Sigmoid colon (tissue), 4 donors: Measurements from ENCODE around the gene OR51B6.

Experiments used
- EP300 ChIP-seq, 4 donors: sonication (generic); formaldehyde crosslinking; IDR thresholded peaks; one replicate each; pipeline ENCODE4 v1.6.1; 2017; ENCODE audit warnings: antibody characterized with exemption in 4 of 4
- POLR2A ChIP-seq, 2 donors: fragments of 450-650 bp; IDR thresholded peaks; one replicate each; pipeline ENCODE4 v1.6.1; 2016; ENCODE audit warnings: antibody characterized with exemption in 2 of 2, mild to moderate bottlenecking in 2 of 2, moderate library complexity in 2 of 2
- POLR2AphosphoS5 ChIP-seq, 4 donors: sonication (generic); formaldehyde crosslinking; IDR thresholded peaks; one replicate each; pipeline ENCODE4 v1.6.1; 2017; ENCODE audit warnings: antibody characterized with exemption in 4 of 4
- TF ChIP-seq, protein P1 (sequence below), 4 experiments: fragments of 450-650 bp in 3 of 4; fragments of 200-600 bp in 1 of 4; IDR thresholded peaks; one replicate each; pipeline ENCODE4 v1.5.1; 2016 to 2019; ENCODE audit warnings: antibody characterized with exemption in 4 of 4, mild to moderate bottlenecking in 3 of 4, moderate library complexity in 2 of 4

DNA sequence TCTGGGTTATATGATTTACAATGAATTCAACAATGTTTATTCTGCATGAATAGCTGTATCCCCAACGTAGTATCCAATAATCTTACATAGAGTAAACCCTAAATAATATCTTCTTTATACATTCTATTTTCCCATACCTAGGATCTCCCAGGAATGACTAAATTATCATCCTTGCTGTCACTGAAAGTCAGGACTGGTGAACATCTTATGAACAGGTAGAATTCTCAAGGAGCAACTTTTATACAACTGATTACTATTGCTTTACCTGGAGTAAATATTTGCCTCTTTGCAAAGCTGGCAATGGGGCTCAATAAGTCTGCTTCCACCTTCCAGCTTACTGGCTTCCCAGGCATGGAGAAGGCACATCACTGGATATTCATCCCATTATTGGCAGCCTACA, at the start of gene OR51B6:
- TF ChIP-seq POLR2AphosphoS5 (IDR thresholded peaks at IDR 0.05): no peak
- TF ChIP-seq POLR2A (IDR thresholded peaks at IDR 0.05): no peak
- TF ChIP-seq, protein P1, sequence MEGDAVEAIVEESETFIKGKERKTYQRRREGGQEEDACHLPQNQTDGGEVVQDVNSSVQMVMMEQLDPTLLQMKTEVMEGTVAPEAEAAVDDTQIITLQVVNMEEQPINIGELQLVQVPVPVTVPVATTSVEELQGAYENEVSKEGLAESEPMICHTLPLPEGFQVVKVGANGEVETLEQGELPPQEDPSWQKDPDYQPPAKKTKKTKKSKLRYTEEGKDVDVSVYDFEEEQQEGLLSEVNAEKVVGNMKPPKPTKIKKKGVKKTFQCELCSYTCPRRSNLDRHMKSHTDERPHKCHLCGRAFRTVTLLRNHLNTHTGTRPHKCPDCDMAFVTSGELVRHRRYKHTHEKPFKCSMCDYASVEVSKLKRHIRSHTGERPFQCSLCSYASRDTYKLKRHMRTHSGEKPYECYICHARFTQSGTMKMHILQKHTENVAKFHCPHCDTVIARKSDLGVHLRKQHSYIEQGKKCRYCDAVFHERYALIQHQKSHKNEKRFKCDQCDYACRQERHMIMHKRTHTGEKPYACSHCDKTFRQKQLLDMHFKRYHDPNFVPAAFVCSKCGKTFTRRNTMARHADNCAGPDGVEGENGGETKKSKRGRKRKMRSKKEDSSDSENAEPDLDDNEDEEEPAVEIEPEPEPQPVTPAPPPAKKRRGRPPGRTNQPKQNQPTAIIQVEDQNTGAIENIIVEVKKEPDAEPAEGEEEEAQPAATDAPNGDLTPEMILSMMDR (IDR thresholded peaks at IDR 0.05): no peak
- no peak for TF ChIP-seq EP300 (IDR thresholded peaks at IDR 0.05)
